Activated CD4-positive, CD25-positive, alpha-beta regulatory T cell (primary cell): ENCODE measurements around the gene PYCARD.
"Not testable (repeated sequence)": the region's sequence is repeated elsewhere in the genome, so short reads cannot be mapped to it uniquely, and the experiment has no call there.

Source experiments
- DNase-seq, 4 experiments: peaks; one replicate each; lab custom pipeline; 2025; lab: John Stamatoyannopoulos, UW

Gene PYCARD

DNA sequence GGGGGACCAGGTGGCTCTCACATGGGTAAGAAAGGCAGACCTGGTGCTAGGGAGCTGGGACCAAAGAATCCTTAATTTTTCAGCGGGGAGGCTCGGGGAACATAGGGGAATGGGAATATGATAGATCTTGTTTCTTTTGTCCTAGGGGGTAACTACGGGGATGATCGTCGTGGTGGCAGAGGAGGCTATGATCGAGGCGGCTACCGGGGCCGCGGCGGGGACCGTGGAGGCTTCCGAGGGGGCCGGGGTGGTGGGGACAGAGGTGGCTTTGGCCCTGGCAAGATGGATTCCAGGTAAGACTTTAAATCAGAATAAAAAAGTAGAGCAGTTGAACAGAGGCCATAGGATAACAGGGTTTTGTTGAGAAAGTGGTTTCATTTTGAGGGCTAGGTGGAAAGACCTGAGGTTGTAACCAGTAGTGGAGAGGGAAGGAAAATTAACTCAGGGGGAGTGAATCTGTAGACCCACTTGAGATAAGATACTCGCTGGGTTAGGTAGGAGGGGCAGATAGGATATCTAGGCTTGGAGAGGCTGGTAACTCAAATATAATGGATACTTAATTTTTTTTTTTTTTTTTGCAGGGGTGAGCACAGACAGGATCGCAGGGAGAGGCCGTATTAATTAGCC lies 11.6 kb downstream of the PYCARD start:
- DNase-seq = no peak

DNA sequence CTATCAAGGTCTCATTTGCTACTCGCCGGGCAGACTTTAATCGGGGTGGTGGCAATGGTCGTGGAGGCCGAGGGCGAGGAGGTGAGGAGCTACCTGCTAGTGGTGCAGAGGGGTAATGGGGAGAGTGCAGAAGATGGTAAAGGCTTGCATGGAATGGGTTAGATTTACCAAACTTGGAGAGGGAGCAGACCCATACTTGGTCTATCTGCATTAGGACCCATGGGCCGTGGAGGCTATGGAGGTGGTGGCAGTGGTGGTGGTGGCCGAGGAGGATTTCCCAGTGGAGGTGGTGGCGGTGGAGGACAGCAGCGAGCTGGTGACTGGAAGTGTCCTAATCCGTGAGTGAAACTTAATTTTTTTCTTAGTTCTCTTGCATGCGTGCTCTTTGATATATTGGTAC lies 12.5 kb downstream of the PYCARD start:
- no peak for DNase-seq

DNA sequence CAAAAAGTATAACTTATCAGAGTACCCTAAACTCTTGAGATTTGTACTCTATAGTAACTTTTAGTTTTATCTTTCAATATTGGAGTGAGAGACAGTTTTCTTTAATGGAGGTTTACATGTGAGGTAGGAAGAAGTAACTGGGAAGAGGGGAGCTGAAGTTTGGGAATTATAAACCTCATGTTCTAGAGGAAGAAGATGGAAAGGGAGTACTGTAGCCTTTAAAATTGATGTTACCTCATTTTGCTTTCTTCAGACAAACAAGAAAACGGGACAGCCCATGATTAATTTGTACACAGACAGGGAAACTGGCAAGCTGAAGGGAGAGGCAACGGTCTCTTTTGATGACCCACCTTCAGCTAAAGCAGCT lies 13.2 kb downstream of the PYCARD start:
- DNase-seq = no peak

DNA sequence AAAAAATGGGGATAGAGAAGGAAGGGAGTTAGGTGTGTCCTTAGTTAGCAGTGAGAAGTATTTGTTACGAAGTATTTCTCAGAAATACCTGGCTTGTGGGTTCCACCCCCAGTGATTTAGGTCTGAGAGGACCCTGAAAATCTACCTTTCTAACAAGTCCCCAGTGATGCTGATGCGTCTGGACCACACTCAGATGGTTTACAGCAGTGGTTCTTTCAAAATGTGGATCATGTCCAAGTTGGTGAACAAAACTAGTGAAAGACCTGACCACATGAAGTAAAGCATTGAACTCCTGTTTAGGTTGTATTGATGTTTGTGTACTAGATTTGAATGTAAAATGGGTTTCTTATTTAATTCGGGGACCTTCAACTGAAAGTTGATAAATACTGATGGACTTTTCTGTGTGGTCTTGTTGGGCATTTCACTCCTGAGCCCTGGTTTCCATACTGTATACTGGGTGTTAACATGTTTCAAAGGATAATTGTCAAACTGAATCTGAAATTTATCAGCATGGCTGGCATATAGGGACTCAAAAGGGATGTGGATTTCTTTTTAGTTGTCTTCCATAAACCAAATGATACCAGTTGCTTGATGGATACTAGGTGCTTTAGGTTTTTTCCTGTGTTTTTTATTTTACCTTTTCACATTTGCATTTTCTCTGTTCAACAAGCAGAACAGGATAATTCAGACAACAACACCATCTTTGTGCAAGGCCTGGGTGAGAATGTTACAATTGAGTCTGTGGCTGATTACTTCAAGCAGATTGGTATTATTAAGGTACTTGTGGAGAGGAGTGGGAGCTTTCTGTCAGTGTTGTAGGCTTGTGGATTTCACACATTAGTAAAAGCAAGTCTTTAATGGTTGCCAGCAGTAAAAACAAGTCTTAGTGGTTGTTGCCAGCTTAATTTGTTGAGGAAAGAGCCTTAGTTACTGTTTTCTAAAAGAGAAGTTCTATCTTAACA lies 13.8 kb downstream of the PYCARD start:
- DNase-seq = no peak

DNA sequence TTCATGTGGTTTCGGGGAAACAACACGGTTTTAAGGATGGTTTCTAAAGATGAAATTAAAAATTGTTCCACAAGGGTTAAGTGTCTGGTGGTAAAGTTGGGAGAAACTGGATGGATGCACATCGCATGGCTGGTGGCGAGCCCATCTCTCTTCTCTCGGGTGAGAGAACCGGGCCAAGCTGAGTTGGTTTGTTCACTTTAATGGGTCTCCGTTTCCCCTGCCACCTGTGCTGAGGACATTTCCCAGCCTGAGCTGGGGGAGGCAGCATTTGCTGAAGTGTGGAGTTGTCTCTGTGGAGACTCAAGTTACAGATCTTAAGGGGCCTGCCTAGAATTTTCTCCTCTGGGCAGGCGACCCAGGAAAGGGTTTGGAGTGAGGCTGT lies 14.8 kb downstream of the PYCARD start:
- no peak for DNase-seq

DNA sequence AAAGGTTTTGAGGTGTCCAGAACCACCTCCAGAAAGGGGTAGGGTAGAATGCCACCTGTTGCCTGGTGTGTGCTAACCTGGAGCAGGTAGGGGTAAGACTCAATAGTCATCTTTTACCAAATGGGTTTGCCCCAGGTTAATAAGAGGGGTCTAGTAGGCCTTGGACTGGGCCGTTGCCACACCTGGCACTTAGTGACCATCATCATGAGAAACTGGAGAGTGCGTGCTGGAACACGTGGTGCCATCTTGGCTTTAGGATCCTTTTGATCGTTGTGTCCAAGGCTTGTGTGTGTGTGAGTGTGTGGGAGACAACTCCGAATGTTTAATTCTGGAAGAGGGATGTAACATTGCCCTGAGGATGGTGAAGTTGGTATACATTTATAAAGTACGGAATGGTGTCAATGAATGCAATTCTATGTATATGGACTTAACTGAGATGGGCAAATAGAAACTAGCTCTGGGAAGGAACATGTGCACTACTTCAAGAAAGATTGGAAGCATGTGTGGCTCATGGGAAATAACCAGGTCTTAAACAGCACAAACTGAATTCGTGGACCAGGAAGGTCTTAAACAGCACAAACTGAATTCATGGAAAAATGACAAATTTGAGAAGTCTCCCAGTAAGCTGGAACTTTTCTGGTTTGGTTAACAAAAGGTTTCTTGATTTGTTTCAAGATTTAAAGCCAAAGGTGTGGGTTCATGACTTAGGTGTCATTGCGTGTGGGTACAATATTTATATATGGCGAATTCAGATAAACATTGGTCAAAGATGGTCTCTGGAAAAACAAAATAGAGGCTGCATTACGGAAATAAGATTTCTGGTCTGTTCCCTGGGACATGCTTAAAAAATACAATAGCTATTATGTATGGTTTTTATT lies 15.4 kb downstream of the PYCARD start:
- DNase-seq = no peak

DNA sequence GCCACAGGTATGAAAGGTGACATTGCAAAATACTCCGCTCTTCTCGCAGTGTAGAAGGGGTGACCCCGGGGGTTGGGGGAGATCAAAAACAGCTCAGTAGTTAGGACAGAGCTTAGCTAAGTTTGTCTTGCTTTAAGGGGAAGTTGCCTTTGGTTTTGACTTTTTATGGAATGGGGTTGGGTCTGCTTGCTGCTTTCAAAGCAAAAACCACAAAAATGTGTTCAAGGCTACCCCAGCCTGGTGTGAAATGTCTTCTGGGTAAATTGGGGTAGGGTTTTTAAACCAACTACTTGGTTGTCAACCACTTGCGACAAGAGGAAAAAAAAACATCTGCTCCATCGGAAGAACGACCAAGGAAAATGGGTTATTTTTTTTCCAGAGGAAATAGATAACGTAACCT lies 16.4 kb downstream of the PYCARD start:
- DNase-seq = no peak

DNA sequence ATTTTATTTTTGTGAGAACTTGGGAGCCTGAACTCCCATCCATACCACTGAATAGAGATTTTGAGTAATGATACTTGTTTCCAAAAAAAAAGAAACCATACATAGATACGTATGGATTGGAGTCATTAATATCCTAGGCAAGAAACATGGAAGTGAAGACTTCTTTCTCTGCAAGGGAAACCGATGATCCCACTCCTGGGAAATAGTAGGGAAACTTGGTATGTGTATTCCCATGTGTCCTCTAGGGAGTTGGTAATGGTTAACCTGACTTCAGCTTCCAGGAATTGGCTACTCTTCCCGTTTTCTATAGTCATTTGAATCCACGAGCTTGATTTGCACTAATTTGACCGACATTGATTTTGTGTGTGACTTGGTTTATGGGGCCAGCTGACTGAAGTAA lies 17.2 kb downstream of the PYCARD start:
- no peak for DNase-seq

DNA sequence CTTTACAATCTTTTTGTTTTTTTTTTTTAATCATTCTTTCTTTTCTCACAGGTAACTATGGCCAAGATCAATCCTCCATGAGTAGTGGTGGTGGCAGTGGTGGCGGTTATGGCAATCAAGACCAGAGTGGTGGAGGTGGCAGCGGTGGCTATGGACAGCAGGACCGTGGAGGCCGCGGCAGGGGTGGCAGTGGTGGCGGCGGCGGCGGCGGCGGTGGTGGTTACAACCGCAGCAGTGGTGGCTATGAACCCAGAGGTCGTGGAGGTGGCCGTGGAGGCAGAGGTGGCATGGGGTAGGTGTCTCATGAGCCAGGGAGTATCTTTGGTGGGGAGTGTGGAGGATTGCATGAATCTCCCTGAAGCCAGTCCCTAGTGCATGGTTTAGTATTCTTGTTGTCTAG lies 17.7 kb downstream of the PYCARD start:
- no peak for DNase-seq

DNA sequence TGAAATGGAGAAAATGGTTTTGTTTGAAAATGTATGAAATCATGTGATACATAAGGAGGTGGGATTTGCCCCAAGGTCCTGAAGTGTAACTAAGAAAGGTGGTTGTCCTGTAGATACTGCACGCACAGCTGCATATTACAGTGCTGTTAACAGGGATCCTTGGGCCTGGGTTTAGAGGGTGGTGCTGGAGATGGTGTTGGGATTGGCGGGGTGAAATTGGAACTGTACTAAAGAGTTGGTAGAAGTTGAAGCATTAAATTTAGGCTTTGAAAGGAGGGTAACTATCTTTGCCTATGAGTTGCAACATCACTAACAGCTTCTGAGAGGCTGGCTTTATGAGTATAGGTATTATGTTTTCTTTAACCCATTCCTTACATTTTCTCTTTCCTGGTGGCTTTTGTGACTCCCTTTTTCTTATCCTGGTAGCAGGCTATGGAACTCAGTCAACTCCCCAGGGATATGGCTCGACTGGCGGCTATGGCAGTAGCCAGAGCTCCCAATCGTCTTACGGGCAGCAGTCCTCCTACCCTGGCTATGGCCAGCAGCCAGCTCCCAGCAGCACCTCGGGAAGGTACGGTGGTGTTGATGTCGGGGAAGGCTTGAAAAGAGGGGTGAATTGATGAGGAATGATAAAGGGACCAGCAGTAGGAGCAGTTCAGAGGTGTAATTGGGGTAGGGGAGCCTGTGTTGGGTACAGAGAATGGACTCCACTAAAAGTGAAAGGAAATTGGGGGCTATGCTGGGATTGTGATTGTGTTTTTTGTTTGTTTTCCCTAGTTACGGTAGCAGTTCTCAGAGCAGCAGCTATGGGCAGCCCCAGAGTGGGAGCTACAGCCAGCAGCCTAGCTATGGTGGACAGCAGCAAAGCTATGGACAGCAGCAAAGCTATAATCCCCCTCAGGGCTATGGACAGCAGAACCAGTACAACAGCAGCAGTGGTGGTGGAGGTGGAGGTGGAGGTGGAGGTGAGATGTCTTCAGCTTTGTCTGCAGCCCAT lies 18.8 kb downstream of the PYCARD start:
- DNase-seq = no peak

DNA sequence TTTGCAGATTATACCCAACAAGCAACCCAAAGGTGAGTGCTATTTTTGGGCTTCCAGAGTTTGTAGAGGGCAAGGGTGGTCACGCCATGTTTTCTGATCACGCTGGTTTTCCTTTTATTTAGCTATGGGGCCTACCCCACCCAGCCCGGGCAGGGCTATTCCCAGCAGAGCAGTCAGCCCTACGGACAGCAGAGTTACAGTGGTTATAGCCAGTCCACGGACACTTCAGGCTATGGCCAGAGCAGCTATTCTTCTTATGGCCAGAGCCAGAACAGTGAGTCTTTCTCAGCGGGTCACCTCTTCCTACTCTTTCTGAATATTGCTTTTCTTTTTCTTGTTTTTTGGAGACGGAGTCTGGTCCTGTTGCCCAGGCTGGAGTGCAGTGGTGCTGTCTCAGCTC lies 20.2 kb downstream of the PYCARD start:
- no peak for DNase-seq

DNA sequence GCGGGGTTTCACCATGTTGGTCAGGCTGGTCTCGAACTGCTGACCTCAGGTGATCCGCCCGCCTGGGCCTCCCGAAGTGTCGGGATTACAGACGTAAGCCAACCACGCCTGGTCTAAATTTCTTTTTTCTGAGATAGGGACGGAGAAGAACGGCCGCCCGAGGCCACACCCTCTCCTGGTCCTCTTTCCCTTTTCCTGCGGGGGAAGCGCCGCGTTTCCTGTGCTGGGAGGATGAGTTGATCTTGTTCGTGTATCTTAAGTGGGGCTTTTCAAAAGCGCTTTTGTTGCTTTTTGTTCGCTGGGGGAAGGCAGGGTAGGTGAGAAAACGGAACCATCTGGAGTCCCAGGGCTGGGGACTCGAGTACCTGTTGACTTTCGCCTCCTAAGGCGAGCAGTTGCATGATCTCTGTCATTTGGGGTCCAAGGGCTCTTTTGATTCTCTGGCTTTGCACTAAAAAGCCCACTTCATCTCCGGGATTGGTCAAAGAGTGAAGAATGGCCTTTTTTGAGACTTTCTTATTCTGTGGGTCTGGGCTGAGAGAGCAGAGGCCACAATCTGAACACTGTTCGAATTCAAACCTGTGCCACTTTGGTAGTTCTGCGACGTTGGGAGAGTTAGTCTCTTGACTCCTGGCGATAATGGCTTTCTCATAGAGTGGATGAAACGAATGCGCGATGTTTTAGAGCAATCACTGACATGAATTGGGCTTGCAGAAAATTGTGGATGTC lies 21.3 kb downstream of the PYCARD start:
- DNase-seq = no peak

DNA sequence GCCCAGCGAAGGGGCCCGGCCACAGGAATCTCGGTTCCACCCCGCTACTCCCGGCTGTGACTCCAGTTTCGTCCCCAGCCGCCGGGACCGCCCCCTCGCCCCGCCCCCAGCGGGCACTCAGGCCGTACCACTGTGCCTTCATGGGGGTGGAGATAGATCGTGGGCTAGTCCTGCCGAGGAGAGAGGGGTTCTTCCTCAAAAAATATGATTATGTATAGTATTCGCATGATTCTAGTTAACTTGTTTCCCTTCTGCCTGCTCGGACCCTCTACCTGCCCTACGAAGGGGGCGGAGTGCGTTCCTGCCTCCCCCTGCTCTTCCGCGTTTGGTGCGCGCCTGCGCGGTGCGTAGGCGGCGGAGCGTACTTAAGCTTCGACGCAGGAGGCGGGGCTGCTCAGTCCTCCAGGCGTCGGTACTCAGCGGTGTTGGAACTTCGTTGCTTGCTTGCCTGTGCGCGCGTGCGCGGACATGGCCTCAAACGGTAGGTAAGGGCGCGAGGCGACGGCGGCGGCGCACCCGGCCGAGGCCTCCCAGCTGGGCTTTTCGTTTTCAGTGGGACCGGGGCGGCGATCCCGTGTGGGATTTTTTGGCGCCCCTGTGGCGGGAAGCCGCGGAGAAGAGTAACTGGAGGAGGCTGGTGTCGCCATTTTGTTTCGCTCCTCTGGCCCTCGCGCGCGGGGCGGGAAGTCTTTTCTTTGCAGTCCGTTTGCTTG lies 22.7 kb downstream of the PYCARD start, which contains the start of gene FUS:
Gene FUS, plus strand, starts transcription at position 393 of the 713 bp plus-strand sequence. Its CDS starts 76 bp downstream, at position 469.
- DNase-seq = peak; percentile 84 to 92 (median 84)

DNA sequence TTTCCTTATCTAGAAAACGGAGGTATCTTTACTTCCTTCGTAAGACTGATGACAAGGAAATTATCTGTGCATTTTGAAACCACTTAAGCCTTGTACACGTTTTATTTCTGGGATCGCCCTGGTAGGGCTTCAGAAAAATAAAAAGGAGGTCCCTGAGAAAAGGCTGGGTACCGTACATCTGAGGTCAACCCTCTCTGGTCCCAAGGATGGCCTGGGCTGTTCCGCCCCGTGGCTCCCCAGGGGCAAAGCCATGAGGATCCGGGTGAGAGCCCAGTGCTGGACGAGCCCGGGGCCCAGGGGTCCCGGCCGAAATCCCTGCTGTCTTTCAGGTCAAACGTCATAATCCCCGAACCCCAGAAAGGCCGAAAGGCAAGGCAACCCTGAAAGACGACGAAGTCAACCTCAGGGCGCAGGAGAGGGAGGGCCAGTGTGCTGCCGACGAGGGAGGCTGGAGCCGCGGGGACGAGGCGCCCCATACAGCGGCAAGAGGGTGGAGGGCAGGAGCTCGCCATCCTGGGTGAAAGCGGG lies 23.3 kb downstream of the PYCARD start:
- no peak for DNase-seq

DNA sequence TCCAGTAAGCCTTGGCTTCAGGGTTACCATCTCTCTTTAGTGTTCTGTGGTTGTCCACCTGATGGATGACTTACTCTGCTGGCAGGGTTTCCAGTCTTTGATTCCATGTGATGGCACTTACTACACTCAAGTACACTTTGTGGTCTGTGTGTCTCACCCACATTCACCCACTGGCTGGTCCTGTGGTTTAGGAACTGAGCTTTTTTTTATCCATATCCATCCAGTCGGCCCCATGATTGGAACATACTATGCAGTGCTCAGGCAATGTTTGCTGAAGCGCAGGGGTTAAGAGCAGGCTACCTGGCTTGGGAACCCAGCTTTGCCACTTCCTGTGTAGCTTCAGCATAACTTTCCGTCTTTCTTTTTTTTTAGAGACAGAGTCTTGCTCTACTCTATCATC lies 25.4 kb downstream of the PYCARD start:
- DNase-seq = peak in 2 of 4 experiments; percentile 11 to 16

DNA sequence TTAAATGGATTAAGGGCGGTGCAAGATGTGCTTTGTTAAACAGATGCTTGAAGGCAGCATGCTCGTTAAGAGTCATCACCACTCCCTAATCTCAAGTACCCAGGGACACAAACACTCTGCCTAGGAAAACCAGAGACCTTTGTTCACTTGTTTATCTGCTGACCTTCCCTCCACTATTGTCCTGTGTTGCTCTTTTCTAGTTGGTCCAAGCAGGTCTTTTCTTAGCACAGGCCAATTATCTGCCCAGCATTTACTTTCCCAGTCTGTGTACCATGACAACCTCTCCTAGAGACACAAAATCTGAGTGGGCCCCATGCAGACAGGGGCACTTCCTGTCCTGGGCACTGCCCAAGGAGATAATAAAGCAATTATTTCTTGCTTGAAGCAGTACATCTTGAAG lies 32.5 kb downstream of the PYCARD start:
- not testable (repeated sequence) for DNase-seq

DNA sequence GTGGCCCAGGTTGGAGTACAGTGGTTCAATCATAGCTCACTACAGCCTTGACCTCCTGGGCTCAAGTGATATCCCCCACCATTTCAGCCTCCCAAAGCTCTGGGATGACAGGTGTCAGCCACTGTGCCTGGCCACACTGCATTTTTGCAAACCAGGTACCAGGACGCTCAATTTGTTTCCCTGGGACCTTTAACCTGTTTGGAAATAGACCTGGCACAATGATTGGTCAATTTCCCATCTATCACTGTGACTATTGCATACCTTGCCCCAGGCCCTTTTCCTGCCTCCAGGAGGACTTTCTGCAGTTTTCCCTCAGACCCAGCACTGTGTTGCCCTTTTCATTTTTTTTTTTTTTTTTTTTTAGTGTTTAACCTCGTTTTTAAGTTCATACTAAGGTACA lies 33.7 kb downstream of the PYCARD start:
- DNase-seq = no peak

DNA sequence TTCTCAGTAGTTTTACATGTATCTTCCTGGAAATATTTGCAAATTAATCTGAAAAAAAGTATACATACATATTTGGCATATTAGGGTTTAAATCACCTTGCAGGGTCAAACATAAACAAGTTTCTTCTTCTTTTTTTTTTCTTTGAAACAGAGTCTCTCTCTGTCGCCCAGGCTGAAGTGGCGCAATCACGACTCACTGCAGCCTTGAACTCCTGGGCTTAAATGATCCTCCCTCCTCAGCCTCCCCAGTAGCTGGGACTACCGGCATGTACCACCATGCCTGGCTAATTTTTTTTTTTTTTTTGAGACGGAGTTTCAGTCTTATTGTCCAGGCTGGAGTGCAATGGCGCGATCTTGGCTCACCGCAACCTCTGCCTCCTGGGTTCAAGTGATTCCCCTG lies 35.2 kb downstream of the PYCARD start:
- no peak for DNase-seq

DNA sequence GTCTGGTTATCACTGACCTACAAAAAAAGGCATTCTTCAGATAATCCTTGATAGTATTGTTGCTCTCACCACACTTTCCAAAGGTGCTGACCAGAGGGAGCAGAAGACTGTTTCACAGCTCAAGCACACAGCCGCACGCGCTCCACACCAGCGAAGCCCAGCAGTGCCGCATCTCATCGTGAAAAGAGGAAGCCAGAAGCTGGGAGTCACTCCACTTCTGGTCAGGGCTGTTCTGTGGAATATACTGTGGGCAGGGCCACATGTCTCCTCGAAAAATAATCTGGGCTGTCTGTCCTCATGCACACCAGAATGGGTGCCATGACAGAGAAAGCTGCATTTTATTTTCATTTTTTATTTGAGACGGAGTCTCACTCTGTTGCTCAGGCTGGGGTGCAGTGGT lies 45.4 kb downstream of the PYCARD start:
- no peak for DNase-seq
